Keratinocyte (primary cell): ENCODE measurements around the gene EFTUD2.
"Not testable (repeated sequence)": the region's sequence is repeated elsewhere in the genome, so short reads cannot be mapped to it uniquely, and the experiment has no call there.

Experiments
- CTCF ChIP-seq, 3 experiments: IDR thresholded peaks in 1 of 3; conservative IDR thresholded peaks in 1 of 3; optimal IDR thresholded peaks in 1 of 3; 2 replicates in 2 of 3; 3 replicates in 1 of 3; pipeline versions ENCODE3 to v1.5.1; 2011; ENCODE audit warnings: low read length in 3 of 3, mild to moderate bottlenecking in 3 of 3, moderate library complexity in 2 of 3, control low read depth in 1 of 3, inconsistent platforms in 1 of 3; ENCODE audit not compliant: insufficient read depth in 2 of 3; ENCODE audit errors: extremely low read depth in 1 of 3
- EZH2 ChIP-seq: IDR thresholded peaks from one replicate; pipeline ENCODE4 v1.6.1; 2012; ENCODE audit warnings: inconsistent platforms, mild to moderate bottlenecking, low read length, moderate library complexity

GRCh38 chr17:44945652-44946051, 46.4 kb upstream of the EFTUD2 start:
- TF ChIP-seq EZH2; CTCF (optimal IDR thresholded peaks at IDR 0.05 in 1 of 3, IDR thresholded peaks at IDR 0.05 in 1 of 3, conservative IDR thresholded peaks at IDR 0.05 in 1 of 3; ENCODE audit: extremely low read depth in 1 of 3, insufficient read depth in 2 of 3, low read length in 3 of 3): not testable (repeated sequence)
